ENCODE measurements around the gene CPA5.

Gene CPA5

DNA sequence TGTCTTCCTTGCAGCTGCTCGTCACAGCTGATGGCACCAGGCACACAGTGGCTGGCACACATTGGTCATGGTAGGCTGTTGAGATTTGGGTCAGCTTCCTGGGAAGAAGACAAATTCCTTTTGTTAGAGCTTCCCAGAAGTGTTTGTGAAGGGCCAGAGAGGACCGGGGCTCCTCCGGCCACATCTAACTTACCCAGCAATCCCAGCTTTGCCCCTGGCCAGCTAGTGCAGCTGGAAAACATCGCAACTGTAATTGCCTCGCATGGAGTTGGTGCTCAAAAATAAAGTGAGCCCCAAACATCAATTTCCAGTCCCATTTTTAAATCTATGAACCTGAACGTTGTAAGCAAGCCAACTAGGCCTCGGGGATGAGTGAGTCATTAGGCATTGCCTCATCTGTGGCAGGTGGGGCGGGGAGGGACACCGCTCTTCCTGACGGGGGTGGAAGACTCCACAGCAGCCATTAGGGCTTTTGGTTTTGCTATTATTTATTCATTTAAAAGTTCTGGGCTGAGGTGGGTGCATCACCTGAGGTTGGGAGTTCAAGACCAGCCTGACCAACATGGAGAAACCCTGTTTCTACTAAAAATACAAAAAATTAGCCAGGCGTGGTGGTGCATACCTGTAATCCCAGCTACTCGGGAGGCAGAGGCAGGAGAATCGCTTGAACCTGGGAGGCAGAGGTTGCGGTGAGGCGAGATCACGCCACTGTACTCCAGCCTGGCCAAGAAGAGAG lies 12.4 kb downstream of the CPA5 start:
- Histone ChIP-seq H3K4me3 (ENCODE audit: low read depth, low read length) (no peak overlapping the region), H3K9me3 (ENCODE audit: severe bottlenecking) (peaks cover 10% of the 10 kb centered on the region), H3K27me3 (ENCODE audit: insufficient read depth, low read depth, severe bottlenecking) (no peaks in the 10 kb centered on the region), H3K27ac (no peak overlapping the region), H3K36me3 (no peaks in the 10 kb centered on the region)
- TF ChIP-seq, protein P1, sequence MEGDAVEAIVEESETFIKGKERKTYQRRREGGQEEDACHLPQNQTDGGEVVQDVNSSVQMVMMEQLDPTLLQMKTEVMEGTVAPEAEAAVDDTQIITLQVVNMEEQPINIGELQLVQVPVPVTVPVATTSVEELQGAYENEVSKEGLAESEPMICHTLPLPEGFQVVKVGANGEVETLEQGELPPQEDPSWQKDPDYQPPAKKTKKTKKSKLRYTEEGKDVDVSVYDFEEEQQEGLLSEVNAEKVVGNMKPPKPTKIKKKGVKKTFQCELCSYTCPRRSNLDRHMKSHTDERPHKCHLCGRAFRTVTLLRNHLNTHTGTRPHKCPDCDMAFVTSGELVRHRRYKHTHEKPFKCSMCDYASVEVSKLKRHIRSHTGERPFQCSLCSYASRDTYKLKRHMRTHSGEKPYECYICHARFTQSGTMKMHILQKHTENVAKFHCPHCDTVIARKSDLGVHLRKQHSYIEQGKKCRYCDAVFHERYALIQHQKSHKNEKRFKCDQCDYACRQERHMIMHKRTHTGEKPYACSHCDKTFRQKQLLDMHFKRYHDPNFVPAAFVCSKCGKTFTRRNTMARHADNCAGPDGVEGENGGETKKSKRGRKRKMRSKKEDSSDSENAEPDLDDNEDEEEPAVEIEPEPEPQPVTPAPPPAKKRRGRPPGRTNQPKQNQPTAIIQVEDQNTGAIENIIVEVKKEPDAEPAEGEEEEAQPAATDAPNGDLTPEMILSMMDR (IDR thresholded peaks at IDR 0.05; ENCODE audit: low read depth, low read length) = no peak
- no peak for DNase-seq

DNA sequence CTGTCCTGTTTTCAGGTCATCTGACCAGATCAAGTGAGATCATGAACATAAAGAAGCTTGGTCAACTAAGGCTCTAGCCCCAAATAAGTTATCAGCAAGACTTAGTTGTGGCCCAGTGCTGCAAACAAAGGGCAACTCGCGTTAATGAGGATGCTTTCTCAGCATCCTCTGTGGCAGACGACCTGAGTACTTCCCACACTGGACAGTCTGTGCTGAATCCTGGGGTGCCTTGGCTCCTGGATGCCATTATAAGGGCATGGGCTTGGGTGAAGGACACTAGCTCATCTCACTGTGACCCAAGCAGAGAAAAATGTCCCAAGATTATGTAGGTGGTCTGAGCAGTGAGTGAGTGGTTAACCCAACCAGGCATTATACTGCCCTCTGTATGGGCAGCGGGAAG lies 13.9 kb downstream of the CPA5 start:
- Histone ChIP-seq H3K36me3 (no peaks in the 10 kb centered on the region), H3K4me3 (ENCODE audit: low read depth, low read length) (no peak overlapping the region), H3K27ac (no peak overlapping the region), H3K9me3 (ENCODE audit: severe bottlenecking) (peaks cover 10% of the 10 kb centered on the region), H3K27me3 (ENCODE audit: insufficient read depth, low read depth, severe bottlenecking) (no peaks in the 10 kb centered on the region)
- TF ChIP-seq, protein P1 (IDR thresholded peaks at IDR 0.05; ENCODE audit: low read depth, low read length) = no peak
- no peak for DNase-seq

- no peak for DNase-seq
- Histone ChIP-seq H3K4me3 (ENCODE audit: low read depth, low read length) (no peak overlapping the region), H3K27me3 (ENCODE audit: insufficient read depth, low read depth, severe bottlenecking) (no peaks in the 10 kb centered on the region), H3K9me3 (ENCODE audit: severe bottlenecking) (peaks cover 10% of the 10 kb centered on the region), H3K27ac (no peak overlapping the region), H3K36me3 (no peaks in the 10 kb centered on the region)
- TF ChIP-seq, protein P1 (IDR thresholded peaks at IDR 0.05; ENCODE audit: low read depth, low read length) = no peak
Measured at GRCh38 chr7:130359276-130359857, 14.8 kb downstream of the CPA5 start.

- H3K27ac ChIP-seq = no peak overlapping the region
- TF ChIP-seq, protein P1 (IDR thresholded peaks at IDR 0.05; ENCODE audit: low read depth, low read length) = no peak
- DNase-seq = no peak
Measured at GRCh38 chr7:130360518-130360917, 15.9 kb downstream of the CPA5 start.

DNA sequence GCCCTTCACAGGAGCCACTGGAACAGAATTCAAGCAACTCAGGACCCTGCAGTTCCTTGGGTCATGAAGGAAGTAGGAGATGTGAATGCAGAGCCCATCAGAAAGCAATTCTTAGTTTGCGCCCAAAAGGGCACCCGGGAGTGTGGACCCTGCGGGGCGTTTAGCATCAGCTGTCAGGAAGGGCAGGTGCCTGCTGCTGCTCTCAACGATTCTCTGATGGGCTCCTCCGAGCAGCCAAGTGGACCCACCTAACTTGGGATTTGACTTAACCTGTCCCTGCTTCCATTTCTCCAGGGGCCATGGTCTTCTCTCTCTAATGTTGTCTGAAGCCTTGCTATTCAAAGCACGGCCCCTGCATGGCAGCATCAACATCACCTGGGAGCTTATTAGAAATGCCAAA lies 17.1 kb downstream of the CPA5 start:
- Histone ChIP-seq H3K36me3 (no peaks in the 10 kb centered on the region), H3K9me3 (ENCODE audit: severe bottlenecking) (peaks cover 10% of the 10 kb centered on the region), H3K27ac (no peak overlapping the region), H3K4me3 (ENCODE audit: low read depth, low read length) (no peak overlapping the region), H3K27me3 (ENCODE audit: insufficient read depth, low read depth, severe bottlenecking) (no peaks in the 10 kb centered on the region)
- TF ChIP-seq, protein P1 (IDR thresholded peaks at IDR 0.05; ENCODE audit: low read depth, low read length) = no peak
- no peak for DNase-seq

More at GRCh38 chr7:130360518-130360917, 15.9 kb downstream of the CPA5 start:
- Histone ChIP-seq H3K4me3 (ENCODE audit: low read depth, low read length) (no peak overlapping the region), H3K36me3 (no peaks in the 10 kb centered on the region), H3K9me3 (ENCODE audit: severe bottlenecking) (peaks cover 10% of the 10 kb centered on the region), H3K27me3 (ENCODE audit: insufficient read depth, low read depth, severe bottlenecking) (no peaks in the 10 kb centered on the region)

All from WERI-Rb-1 (cell line).